GM18498 (cell line): Measurements from ENCODE around the gene ABHD1.
"Not testable (repeated sequence)": the region's sequence is repeated elsewhere in the genome, so short reads cannot be mapped to it uniquely, and the experiment has no call there.

Source experiments
- ATAC-seq: cut with Tn5 transposase; IDR thresholded peaks from one replicate; pipeline ENCODE4 v1.9.1; 2021; ENCODE audit warnings: mild to moderate bottlenecking, moderate library complexity; ENCODE audit not compliant: unreplicated experiment

Gene ABHD1

DNA sequence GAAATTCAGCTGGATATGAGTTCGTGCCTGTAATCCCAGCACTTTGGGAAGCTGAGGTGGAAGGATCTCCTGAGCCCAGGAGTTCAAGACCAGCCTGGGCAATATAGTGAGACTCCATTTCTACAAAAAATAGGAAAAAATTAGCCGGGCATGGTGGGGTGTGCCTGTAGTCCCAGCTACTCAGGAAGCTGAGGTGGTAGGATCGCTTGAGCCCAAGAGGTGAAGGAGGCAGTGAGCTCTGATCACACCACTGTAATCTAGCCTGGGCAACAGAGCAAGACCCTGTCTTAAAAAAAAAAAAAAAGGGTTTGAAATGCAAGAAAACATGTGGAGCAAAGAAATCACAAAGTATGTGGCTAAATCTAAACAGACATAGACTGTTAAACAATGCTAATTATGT, 14.5 kb upstream of the ABHD1 start:
- ATAC-seq: no peak

- ATAC-seq: not testable (repeated sequence)
These were observed 12.8 kb upstream of the ABHD1 start for GRCh38 chr2:27110603-27111352.

- not testable (repeated sequence) for ATAC-seq
These were observed 12.1 kb upstream of the ABHD1 start for GRCh38 chr2:27111392-27112078.

DNA sequence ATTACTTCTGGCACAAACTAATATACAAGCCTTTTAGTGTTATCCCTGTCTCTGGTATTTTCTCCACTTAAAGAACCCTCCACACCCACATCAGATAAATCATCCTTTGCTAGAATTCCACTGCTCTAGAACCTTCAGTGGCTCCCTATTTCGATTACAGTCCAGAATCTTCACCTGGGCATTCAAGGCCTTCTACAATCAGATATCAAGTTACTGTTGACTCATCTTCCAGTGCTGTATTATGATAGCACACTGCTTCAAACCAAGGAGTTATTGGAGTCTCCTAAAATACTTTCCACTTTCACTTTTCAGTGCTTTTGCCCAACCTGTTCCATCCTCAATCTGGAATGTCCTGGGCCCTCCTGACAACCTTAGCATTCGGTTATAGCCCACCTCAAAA, 8.1 kb upstream of the ABHD1 start:
- no peak for ATAC-seq

- ATAC-seq: no peak
These were observed 5.6 kb upstream of the ABHD1 start for GRCh38 chr2:27117995-27118524.

GRCh38 chr2:27118525-27119329, 4.9 kb upstream of the ABHD1 start, which contains the start of gene CGREF1:
TSS of gene CGREF1 (minus strand) at chr2:27119128. CDS start at chr2:27104366, 14,762 bp downstream.
- ATAC-seq: no peak

- ATAC-seq: not testable (repeated sequence)
These were observed 4.3 kb upstream of the ABHD1 start for GRCh38 chr2:27119330-27119670.

GRCh38 chr2:27121906-27122305, 1.7 kb upstream of the ABHD1 start:
- no peak for ATAC-seq

DNA sequence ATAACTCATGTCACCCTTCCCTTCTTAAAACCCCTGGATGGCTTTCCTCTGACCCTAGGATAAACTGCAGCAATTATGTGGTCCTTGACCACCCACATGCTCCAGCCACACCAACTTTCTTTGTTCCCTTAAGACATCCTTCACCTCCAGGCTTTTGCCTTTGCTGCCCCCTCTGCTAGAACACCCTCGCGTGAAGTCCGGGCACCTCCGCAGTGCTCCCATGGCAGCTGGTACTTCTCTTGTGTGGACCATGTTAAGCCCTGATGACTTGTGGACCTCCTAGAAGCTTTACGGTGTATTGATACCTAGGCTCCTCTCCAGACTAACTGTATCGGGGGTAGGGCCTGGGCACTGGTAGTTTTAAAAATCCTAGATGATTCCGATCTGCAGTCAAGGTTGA, 824 bp upstream of the ABHD1 start:
- no peak for ATAC-seq

DNA sequence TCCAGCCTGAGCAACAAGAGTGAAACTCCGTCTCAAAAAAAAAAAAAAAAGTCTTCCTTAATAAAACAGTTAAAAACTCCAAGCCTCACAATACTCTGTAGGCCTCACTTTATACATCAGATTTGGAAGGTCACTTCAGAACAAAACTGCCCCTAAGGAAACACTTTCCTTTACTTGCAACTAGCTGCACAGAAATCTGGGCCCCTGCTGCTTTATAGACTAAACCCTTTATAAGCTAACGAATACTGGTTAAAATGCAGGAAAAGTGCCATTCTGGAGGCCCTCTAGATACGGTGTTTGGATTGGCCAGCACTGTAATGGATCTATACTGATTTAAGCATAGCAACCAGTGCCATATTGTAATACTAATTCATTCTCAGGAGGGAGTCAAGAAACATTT, 1.5 kb downstream of the ABHD1 start:
- ATAC-seq: no peak

DNA sequence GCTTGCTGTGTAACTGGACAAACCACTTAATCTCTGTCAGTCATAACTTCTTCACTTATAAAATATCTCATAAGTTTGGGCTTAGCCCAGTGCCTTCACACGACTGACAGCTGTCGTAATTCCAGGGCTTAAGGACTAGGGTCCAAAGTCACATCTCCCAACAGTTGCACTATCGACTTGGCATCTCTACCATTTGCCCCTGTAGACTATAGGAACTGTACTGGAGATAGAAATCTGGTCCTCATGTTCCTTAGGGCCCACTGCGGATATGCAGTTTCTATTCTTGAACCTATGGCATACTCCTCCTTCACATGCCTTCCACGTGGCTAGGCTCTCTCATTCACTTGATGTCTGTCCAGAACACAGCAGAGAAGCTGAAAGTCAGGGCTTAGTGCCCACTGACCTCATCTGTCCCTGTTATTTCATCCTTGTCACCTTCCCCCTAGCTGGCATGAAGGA, 2.7 kb downstream of the ABHD1 start:
- no peak for ATAC-seq

DNA sequence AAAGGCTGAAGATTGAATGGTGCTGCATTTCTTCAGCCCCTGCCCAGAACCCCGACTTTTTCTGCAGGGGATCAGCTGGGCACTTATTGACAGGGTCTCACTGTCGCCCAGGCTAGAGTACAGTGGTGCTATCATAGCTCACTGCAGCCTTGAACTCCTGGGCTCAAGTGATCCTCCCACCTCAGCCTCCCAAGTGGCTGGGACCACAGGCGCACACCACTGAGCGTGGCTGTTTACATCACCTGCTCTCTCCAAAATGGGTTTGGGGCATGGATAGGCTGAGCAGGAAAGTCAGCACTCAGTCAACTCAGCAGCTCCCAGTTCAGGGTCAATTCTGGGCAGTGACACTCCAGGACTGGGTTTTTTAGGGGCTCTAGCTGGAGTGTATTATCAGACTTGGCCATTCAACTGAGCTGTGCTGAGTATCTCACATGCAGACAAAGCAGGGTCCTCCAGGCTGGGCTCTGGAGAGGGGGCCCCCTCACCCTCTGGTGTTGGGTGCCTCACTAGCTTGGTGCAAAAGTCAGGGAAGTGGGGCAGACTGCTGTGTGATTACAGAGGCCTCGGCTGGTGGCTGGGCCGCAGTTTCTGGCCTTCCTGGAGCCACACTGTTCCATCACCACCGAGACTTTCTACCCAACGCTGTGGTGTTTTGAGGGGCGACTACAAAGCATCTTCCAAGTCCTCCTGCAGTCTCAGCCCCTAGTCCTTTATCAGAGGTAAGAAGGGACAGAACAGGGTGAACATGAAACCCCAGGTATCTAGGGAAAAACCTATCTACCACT, 4.5 kb downstream of the ABHD1 start:
- no peak for ATAC-seq

DNA sequence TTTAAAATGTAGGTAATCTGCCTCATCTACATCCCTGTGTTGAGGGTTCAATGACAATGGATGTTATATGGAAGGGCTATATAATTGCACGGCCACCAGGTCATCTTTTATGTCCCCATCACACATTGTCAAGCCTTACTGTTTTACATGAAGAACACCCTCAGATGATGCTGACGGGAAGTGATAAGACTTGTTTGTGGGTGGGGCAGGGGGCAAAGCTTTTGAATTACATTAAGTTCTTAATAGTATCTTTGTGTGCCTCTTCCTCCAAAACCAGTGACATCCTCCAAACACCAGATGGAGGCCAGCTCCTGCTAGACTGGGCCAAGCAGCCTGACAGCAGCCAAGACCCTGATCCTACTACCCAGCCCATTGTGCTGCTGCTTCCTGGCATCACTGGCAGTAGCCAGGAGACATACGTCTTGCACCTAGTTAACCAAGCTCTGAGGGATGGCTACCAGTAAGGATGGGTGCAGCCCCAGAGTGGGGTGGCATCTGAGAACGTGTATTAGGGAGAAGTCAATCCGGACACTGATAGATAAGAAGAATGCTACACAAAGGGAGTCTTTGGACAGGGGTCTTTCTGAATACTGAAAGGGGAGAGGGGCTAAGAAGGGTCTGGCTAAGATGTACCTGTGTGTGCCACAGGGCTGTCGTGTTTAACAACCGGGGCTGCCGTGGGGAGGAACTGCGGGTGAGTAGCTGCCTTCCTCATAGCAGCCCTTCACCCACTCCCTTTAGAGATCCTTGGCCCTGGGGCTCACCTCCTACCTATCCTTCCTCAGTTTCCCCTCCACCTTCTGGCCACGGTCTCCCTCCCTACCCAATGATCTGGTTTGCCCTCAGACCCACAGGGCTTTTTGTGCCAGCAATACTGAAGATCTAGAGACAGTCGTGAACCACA, 5.3 kb downstream of the ABHD1 start:
- ATAC-seq: no peak

- ATAC-seq: no peak
These were observed 6.8 kb downstream of the ABHD1 start for GRCh38 chr2:27130396-27130795.

- ATAC-seq: no peak
These were observed 7.8 kb downstream of the ABHD1 start for GRCh38 chr2:27131429-27131828.

DNA sequence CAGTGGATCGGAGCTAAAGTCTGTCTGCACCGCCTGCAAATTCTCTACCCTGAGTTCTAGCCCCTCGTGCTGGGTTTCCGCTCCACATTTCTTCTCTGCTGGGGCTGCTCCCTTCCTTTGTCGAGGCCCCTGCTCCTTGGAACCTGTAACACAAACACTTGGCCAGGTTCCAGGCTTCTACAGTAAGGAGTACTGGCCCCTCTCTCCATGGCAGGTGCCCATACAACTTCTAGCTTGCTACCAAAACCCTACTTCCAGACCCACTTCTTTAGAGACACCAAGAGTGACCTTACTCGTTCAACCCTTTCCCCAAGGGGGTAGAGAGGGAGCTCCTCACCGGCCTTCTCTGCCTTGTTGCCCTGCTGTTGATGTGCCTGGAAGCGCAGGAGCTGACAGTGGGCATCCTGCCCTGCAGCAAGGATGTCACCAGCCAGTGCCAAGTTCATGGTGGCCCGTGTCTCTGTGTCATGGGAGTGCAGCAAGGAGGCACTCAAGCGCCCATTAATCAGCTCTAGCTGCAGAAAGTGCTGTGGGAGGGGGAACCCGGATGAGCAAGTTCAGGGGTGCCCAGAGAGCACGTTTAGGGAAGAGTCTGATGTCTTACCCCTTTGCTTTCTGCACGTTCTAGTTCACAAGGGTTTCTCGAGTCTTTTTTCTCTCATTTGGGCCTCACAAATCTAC, 9.7 kb downstream of the ABHD1 start:
- no peak for ATAC-seq

DNA sequence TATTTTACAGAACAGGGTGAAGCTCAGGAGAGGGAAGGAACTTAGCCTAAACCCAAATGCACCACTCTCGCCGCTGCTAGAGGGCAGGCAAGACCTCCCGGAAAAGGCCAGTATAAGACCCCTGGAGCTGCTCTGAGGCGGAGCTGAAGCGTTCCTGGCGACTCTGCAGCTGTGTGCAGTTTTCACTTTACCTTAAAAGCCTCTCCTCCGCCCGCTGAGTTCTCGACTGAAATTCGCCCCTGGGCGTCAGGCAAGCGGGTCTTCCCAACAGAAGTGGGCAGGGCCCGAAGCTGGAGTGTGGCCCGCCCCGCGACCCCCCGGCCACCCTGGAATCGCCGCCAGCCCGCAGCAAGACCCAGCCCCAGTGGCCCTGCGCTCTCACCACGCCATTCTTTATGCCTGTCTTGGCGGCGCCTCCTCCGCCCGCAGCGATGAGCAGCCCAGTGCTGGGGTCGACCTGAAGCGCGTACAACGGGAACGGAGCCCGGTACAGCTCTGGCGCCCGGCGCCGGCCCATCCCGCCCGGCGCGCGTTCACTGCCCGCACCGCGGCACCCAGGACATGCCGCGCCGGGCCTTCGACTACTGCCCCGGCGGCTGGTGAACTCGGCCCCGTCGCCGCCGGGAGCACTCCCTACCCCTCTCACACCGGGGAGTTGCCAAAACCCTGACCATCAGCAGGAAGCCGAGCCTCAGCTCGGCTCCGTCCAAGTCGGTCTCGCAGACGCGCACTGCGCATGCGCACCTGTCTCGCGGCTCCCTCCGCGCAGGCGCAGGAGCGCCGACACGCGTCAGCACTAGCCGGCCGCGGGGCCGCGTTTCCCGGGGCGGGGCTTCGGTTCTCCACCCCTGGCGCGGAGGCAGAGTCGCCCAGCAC, 10.5 kb downstream of the ABHD1 start, which contains the start of gene PREB:
TSS of gene PREB (minus strand) at position 732 of the 876 bp plus-strand sequence. CDS start at position 517, 215 bp downstream.
- peak; percentile 87 for ATAC-seq
